HepG2 (cell line): Measurements from ENCODE around the gene BCAT1.
"Not testable (repeated sequence)": the region's sequence is repeated elsewhere in the genome, so short reads cannot be mapped to it uniquely, and the experiment has no call there.

Experiments used
- BCL6 ChIP-seq: IDR thresholded peaks from 2 replicates; pipeline ENCODE4 v1.6.1; 2016; ENCODE audit warnings: missing genetic modification reagents, missing compliant biosample characterization
- BHLHE40 ChIP-seq: IDR thresholded peaks from 2 replicates; pipeline ENCODE4 v1.6.1; 2011; ENCODE audit warnings: low read length, improper control_type of control experiment
- FOXJ3 ChIP-seq: sonication (generic); formaldehyde crosslinking; IDR thresholded peaks from 2 replicates; pipeline ENCODE4 v1.4.0; 2020; ENCODE audit warnings: missing genetic modification reagents, mild to moderate bottlenecking, borderline replicate concordance
- MAFG ChIP-seq: sonication (generic); formaldehyde crosslinking; IDR thresholded peaks from 2 replicates; pipeline ENCODE4 v1.5.1; 2020; ENCODE audit warnings: mild to moderate bottlenecking, missing genetic modification reagents
- POLR2A ChIP-seq, 2 experiments: IDR thresholded peaks; 2 replicates each; pipeline ENCODE4 v1.6.1; 2011; ENCODE audit warnings: low read depth in 2 of 2, low read length in 2 of 2, mild to moderate bottlenecking in 1 of 2, moderate library complexity in 1 of 2; ENCODE audit not compliant: insufficient read depth in 1 of 2
- POLR2AphosphoS5 ChIP-seq: IDR thresholded peaks from 2 replicates; pipeline ENCODE4 v1.6.1; 2012; ENCODE audit warnings: low read depth, low read length
- SYNCRIP ChIP-seq: fragments of 200-400 bp; formaldehyde crosslinking; IDR thresholded peaks from 2 replicates; pipeline ENCODE4 v1.6.1; 2018; ENCODE audit warnings: mild to moderate bottlenecking, low read depth, low read length; ENCODE audit not compliant: insufficient read depth
- TRIM24 ChIP-seq: sonication (generic); formaldehyde crosslinking; IDR thresholded peaks from 2 replicates; pipeline ENCODE4 v1.8.0; 2022; ENCODE audit warnings: mild to moderate bottlenecking, missing genetic modification reagents
- ZNF180 ChIP-seq: sonication (generic); formaldehyde crosslinking; IDR thresholded peaks from 2 replicates; pipeline ENCODE4 v1.4.0; 2020; ENCODE audit warnings: low read depth, missing genetic modification reagents, borderline replicate concordance
- ZNF274 ChIP-seq: sonication (generic); formaldehyde crosslinking; IDR thresholded peaks from 2 replicates; pipeline ENCODE4 v1.5.1; 2020; ENCODE audit warnings: mild to moderate bottlenecking, missing genetic modification reagents
- ZNF569 ChIP-seq: sonication (generic); formaldehyde crosslinking; IDR thresholded peaks from 2 replicates; pipeline ENCODE4 v1.5.0; 2020; ENCODE audit warnings: mild to moderate bottlenecking, missing genetic modification reagents, moderate library complexity, borderline replicate concordance
- TF ChIP-seq, protein P1 (sequence below): IDR thresholded peaks from 2 replicates; pipeline ENCODE4 v1.6.1; 2016
- TF ChIP-seq, protein P2 (sequence below): sonication (generic); formaldehyde crosslinking; IDR thresholded peaks from 2 replicates; pipeline ENCODE4 v1.5.0; 2020; ENCODE audit warnings: mild to moderate bottlenecking, missing genetic modification reagents, moderate library complexity

DNA sequence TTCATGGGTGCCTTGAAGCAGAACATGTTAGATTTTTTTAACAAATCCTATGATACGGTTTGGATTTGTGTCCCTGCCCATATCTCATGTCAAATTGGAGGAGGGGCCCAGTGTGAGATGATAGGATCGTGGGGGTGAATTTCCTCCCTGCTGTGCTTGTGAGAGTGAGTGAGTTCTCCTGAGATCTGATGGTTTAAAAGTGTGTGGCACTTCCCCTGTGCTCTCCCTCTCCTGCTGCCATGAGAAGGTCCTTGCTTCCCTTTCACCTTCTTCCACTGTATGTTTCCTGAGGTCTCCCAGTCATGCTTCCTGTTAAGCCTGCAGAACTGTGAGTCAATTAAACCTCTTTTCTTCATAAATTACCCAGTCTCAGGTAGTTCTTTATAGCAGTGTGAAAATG is 97.0 kb downstream of the BCAT1 start:
- not testable (repeated sequence) for TF ChIP-seq ZNF569; FOXJ3; SYNCRIP; TRIM24; MAFG (CRISPR knock-in tag); BCL6 (CRISPR knock-in tag); ZNF274 (CRISPR knock-in tag); POLR2A (IDR thresholded peaks at IDR 0.05; ENCODE audit: insufficient read depth in 1 of 2, low read depth in 2 of 2, low read length in 2 of 2); BHLHE40; ZNF180 (CRISPR knock-in tag); POLR2AphosphoS5
- TF ChIP-seq, protein P1, sequence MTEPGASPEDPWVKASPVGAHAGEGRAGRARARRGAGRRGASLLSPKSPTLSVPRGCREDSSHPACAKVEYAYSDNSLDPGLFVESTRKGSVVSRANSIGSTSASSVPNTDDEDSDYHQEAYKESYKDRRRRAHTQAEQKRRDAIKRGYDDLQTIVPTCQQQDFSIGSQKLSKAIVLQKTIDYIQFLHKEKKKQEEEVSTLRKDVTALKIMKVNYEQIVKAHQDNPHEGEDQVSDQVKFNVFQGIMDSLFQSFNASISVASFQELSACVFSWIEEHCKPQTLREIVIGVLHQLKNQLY (CRISPR knock-in tag) = not testable (repeated sequence)
- TF ChIP-seq, protein P2, sequence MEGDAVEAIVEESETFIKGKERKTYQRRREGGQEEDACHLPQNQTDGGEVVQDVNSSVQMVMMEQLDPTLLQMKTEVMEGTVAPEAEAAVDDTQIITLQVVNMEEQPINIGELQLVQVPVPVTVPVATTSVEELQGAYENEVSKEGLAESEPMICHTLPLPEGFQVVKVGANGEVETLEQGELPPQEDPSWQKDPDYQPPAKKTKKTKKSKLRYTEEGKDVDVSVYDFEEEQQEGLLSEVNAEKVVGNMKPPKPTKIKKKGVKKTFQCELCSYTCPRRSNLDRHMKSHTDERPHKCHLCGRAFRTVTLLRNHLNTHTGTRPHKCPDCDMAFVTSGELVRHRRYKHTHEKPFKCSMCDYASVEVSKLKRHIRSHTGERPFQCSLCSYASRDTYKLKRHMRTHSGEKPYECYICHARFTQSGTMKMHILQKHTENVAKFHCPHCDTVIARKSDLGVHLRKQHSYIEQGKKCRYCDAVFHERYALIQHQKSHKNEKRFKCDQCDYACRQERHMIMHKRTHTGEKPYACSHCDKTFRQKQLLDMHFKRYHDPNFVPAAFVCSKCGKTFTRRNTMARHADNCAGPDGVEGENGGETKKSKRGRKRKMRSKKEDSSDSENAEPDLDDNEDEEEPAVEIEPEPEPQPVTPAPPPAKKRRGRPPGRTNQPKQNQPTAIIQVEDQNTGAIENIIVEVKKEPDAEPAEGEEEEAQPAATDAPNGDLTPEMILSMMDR (CRISPR knock-in tag) = not testable (repeated sequence)
